Esophagus squamous epithelium (tissue), 4 donors: ENCODE data around the gene RFC5.

Experiments used
- CTCF ChIP-seq, 6 experiments: fragments of 450-650 bp in 4 of 6; fragments of 200-600 bp in 2 of 6; sonication (generic) in 2 of 6; IDR thresholded peaks; one replicate each; pipeline ENCODE4 v1.5.1; 2016 to 2019; ENCODE audit warnings: antibody characterized with exemption in 6 of 6, mild to moderate bottlenecking in 4 of 6, moderate library complexity in 4 of 6
- POLR2A ChIP-seq, 4 donors: fragments of 450-650 bp; IDR thresholded peaks; one replicate each; pipeline ENCODE4 v1.6.1; 2017; ENCODE audit warnings: antibody characterized with exemption in 4 of 4, mild to moderate bottlenecking in 4 of 4, moderate library complexity in 3 of 4

- TF ChIP-seq CTCF (IDR thresholded peaks at IDR 0.05) (no peak), POLR2A (IDR thresholded peaks at IDR 0.05) (no peak)
Measured at GRCh38 chr12:118011377-118011776, 5.1 kb upstream of the RFC5 start.
